ENCODE measurements around the gene ZNF384.

DNA sequence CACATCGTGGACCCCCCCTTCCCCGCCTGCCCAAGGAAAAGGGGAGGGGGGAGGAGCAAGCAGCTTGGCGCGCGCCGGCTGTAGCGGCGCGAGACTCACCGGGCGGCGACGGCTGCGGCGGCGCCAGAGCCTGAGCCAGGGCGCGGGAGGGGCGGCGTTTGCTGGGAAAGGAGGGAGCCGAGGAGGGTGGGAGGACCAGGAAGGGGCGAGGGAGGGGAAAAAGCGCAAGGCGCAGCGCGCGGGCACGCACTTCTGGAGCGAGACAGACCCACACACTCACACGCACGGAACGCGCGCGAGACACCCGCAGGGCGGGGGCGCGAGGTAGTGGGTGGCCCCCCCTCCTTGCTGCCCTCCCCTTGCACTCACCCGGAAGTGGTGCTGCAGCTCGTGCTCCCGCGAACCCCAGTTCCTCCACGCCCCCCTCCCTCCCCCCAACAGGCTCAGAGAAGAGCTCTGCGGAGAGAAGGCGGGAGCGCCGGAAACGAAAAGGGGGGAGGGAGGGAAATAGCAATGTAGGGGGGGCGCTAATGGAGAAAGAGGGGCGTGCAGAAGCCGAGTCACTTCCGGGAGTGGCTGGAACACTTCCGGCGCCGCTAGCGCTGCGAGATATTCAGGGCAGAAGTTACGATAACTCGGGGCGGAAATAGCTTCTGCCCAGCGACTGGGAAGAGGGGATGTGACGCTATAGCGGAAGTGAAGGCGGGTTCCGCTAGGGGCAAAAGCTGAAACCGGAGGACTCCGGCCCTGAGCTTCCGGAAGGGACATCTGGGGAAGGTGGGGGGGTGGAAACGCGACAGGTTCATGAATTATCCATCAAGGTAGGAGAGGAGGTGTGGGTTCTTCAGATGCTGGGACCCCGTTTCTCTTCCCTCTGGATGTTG lies at the start of gene ZNF384:
- TF ChIP-seq, protein P1, sequence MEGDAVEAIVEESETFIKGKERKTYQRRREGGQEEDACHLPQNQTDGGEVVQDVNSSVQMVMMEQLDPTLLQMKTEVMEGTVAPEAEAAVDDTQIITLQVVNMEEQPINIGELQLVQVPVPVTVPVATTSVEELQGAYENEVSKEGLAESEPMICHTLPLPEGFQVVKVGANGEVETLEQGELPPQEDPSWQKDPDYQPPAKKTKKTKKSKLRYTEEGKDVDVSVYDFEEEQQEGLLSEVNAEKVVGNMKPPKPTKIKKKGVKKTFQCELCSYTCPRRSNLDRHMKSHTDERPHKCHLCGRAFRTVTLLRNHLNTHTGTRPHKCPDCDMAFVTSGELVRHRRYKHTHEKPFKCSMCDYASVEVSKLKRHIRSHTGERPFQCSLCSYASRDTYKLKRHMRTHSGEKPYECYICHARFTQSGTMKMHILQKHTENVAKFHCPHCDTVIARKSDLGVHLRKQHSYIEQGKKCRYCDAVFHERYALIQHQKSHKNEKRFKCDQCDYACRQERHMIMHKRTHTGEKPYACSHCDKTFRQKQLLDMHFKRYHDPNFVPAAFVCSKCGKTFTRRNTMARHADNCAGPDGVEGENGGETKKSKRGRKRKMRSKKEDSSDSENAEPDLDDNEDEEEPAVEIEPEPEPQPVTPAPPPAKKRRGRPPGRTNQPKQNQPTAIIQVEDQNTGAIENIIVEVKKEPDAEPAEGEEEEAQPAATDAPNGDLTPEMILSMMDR (conservative IDR thresholded peaks at IDR 0.05; ENCODE audit: low read length), result no peak
- TF ChIP-seq EZH2phosphoT487 (IDR thresholded peaks at IDR 0.05; ENCODE audit: borderline replicate concordance, low read depth, low read length), result no peak

All from OCI-LY7 (cell line).